SU-DHL-6 (cell line): ENCODE measurements around the gene PTPRN2.
"Not testable (repeated sequence)": the region's sequence is repeated elsewhere in the genome, so short reads cannot be mapped to it uniquely, and the experiment has no call there.

Experiments
- H2AFZ ChIP-seq: fragments of 200-600 bp; sonication (generic); 2 replicates; pipeline ENCODE4 v1.6.1; 2014; ENCODE audit warnings: low read depth, mild to moderate bottlenecking, moderate library complexity, mixed read lengths, antibody characterized with exemption, low read length; ENCODE audit not compliant: severe bottlenecking
- H3F3A ChIP-seq: fragments of 200-600 bp; shearing (Covaris generic); 2 replicates; pipeline ENCODE4 v1.6.0; 2016; ENCODE audit warnings: antibody characterized with exemption, mild to moderate bottlenecking; ENCODE audit not compliant: insufficient read depth
- H3K27ac ChIP-seq: fragments of 200-600 bp; sonication (generic); 2 replicates; pipeline ENCODE4 v1.5.1; 2016; ENCODE audit warnings: low read depth, mild to moderate bottlenecking, low read length, moderate library complexity, mixed read lengths
- H3K27me3 ChIP-seq: fragments of 200-600 bp; sonication (generic), shearing (Covaris generic); 2 replicates; pipeline ENCODE4 v1.6.0; 2014; ENCODE audit warnings: mild to moderate bottlenecking, low read length
- H3K36me3 ChIP-seq: fragments of 200-600 bp; sonication (generic); 2 replicates; pipeline ENCODE4 v1.6.1; 2014; ENCODE audit warnings: mild to moderate bottlenecking, low read length, mixed read lengths
- H3K4me2 ChIP-seq: fragments of 300-600, 200-600 bp; shearing (Covaris generic), sonication (generic); 2 replicates; pipeline ENCODE4 v1.6.0; 2014; ENCODE audit warnings: low read length, low read depth, mild to moderate bottlenecking; ENCODE audit not compliant: poor library complexity, severe bottlenecking
- H3K4me3 ChIP-seq: fragments of 200-600 bp; sonication (generic); 2 replicates; pipeline ENCODE4 v1.5.1; 2014; ENCODE audit warnings: antibody characterized with exemption, low read length, mild to moderate bottlenecking, mixed read lengths; ENCODE audit not compliant: insufficient read depth, poor library complexity, severe bottlenecking
- H3K79me2 ChIP-seq: fragments of 200-600 bp; sonication (generic); 2 replicates; pipeline ENCODE4 v1.6.1; 2014; ENCODE audit warnings: mild to moderate bottlenecking, low read length, moderate library complexity; ENCODE audit not compliant: insufficient read depth
- H3K9ac ChIP-seq: fragments of 200-600 bp; sonication (generic); 2 replicates; pipeline ENCODE4 v1.7.0; 2014; ENCODE audit warnings: mild to moderate bottlenecking, low read length
- H3K9me2 ChIP-seq: fragments of 200-600 bp; sonication (generic); replicated peaks from 2 replicates; pipeline ENCODE4 v1.6.1; 2014; ENCODE audit warnings: low read length; ENCODE audit not compliant: insufficient read depth
- H3K9me3 ChIP-seq: fragments of 200-600 bp; sonication (generic); 2 replicates; pipeline ENCODE4 v1.6.1; 2014; ENCODE audit warnings: low read length, mixed read lengths; ENCODE audit not compliant: insufficient read depth
- H4K20me1 ChIP-seq: fragments of 200-600 bp; sonication (generic); 2 replicates; pipeline ENCODE4 v1.6.1; 2014; ENCODE audit warnings: low read depth, mild to moderate bottlenecking, antibody characterized with exemption, low read length, moderate library complexity, mixed read lengths
- EZH2phosphoT487 ChIP-seq: fragments of 200-600 bp; sonication (generic), shearing (Covaris generic); conservative IDR thresholded peaks from 2 replicates; pipeline ENCODE4 v1.6.1; 2018; ENCODE audit warnings: mild to moderate bottlenecking, antibody characterized with exemption, low read length, moderate library complexity, mixed read lengths
- TF ChIP-seq, protein P1 (sequence below): fragments of 200-600 bp; sonication (generic); IDR thresholded peaks from one replicate; pipeline ENCODE4 v1.5.1; 2017; ENCODE audit warnings: antibody characterized with exemption, mild to moderate bottlenecking, low read length, moderate library complexity; ENCODE audit not compliant: insufficient read depth, poor library complexity, severe bottlenecking

The PTPRN2 gene

DNA sequence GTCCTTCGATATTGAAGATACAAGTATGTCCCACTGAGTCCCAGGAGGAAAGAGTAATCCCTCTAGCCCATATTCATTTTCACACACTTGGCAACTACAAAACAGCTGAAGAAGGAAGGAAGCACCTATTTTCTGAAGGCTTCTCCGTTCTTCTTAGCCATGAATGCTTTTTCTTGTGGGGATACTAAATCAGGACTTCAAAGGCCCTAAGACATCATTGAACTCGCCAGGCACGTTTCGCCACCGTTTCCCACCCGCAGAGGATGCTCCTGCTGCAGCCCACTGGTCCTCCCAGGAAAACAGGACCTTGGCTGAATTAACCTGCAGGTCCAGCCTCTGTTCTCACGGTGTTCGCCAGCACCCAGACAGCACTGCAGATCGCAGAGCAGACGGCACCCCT lies 689.4 kb downstream of the PTPRN2 start:
- Histone ChIP-seq H3K27ac (no peak overlapping the region), H4K20me1 (no peaks in the 10 kb centered on the region), H3K9me3 (no peaks in the 10 kb centered on the region), H3K79me2 (no peaks in the 10 kb centered on the region), H3F3A (no peaks in the 10 kb centered on the region), H3K4me3 (no peak overlapping the region), H3K27me3 (no peaks in the 10 kb centered on the region), H3K9ac (no peak overlapping the region), H2AFZ (no peak overlapping the region), H3K9me2 (no peaks in the 10 kb centered on the region), H3K36me3 (no peaks in the 10 kb centered on the region), H3K4me2 (no peak overlapping the region)
- no peak for TF ChIP-seq EZH2phosphoT487
- TF ChIP-seq, protein P1, sequence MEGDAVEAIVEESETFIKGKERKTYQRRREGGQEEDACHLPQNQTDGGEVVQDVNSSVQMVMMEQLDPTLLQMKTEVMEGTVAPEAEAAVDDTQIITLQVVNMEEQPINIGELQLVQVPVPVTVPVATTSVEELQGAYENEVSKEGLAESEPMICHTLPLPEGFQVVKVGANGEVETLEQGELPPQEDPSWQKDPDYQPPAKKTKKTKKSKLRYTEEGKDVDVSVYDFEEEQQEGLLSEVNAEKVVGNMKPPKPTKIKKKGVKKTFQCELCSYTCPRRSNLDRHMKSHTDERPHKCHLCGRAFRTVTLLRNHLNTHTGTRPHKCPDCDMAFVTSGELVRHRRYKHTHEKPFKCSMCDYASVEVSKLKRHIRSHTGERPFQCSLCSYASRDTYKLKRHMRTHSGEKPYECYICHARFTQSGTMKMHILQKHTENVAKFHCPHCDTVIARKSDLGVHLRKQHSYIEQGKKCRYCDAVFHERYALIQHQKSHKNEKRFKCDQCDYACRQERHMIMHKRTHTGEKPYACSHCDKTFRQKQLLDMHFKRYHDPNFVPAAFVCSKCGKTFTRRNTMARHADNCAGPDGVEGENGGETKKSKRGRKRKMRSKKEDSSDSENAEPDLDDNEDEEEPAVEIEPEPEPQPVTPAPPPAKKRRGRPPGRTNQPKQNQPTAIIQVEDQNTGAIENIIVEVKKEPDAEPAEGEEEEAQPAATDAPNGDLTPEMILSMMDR, result no peak

DNA sequence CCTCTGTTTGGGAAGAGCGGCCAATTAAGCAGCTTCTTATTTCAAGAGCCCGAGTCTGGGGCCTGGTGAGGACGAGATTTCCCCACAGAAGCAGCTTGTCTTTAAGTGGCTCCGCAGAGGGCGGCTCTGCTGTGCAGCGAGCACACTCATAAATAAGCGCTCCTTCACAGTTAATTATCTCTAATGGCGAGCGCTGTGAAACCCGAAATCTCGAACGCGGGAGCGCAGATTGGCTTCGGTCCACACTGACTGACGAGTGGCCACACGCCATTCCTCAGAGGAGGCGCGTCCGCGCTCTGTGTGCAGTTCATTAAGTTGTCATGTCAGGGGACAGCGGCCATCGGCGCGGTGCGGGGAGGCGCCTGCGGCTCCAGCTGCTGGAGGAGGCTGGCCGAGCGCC lies 689.9 kb downstream of the PTPRN2 start:
- no peaks in the 10 kb centered on the region for H3K9me3 ChIP-seq
- TF ChIP-seq EZH2phosphoT487, result no peak
- TF ChIP-seq, protein P1, result no peak
- H2AFZ ChIP-seq, result no peak overlapping the region
- H3K4me2 ChIP-seq, result no peak overlapping the region
- H3K27me3 ChIP-seq, result no peaks in the 10 kb centered on the region
- no peaks in the 10 kb centered on the region for H3K9me2 ChIP-seq
- H3K9ac ChIP-seq, result no peak overlapping the region
- no peak overlapping the region for H3K27ac ChIP-seq
- no peaks in the 10 kb centered on the region for H3K79me2 ChIP-seq
- no peak overlapping the region for H3K4me3 ChIP-seq
- no peaks in the 10 kb centered on the region for H3F3A ChIP-seq
- H4K20me1 ChIP-seq, result no peaks in the 10 kb centered on the region
- no peaks in the 10 kb centered on the region for H3K36me3 ChIP-seq

DNA sequence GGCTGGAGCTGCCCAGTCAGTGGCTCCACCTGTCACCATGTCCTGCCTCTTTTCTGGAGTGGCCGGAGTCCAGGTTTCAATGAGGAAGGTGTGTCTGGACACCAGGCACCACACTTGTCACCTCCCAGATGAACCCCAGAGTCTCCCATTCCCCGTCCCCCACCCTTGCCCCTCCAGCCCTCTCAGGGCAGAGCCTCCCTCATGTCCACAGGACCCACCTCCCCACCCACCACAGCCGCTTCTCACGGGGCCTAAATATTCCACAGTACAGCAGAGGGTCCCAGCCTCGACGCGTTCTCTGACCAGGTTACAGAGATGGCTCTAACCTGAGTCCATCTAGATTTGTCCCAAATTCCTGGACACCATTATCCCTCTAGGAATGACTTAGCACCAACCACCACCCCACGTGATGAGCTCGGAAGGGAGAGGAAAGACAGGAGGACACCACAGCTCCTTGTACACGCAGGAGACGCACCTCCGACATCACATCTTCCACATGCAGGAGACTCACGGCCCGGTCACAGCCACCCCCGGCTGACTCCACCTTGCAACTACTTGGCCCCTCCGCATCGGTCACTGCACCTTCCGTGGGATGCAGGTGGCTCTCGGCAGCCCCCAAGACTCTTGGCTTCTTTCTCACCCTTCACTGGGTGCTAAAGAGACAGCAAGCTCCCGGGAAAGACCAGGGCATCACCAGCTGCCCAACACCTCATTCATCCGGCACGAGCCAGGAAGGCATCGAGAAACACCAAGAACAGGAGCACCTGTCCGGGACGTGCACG lies 690.7 kb downstream of the PTPRN2 start:
- Histone ChIP-seq H2AFZ (no peak overlapping the region), H3K9me3 (no peaks in the 10 kb centered on the region), H3K9me2 (no peaks in the 10 kb centered on the region), H3F3A (no peaks in the 10 kb centered on the region), H3K27ac (no peak overlapping the region), H3K9ac (no peak overlapping the region), H3K4me3 (no peak overlapping the region), H3K79me2 (no peaks in the 10 kb centered on the region), H3K27me3 (no peaks in the 10 kb centered on the region), H4K20me1 (no peaks in the 10 kb centered on the region), H3K4me2 (no peak overlapping the region), H3K36me3 (no peaks in the 10 kb centered on the region)
- no peak for TF ChIP-seq EZH2phosphoT487
- TF ChIP-seq, protein P1, result no peak

DNA sequence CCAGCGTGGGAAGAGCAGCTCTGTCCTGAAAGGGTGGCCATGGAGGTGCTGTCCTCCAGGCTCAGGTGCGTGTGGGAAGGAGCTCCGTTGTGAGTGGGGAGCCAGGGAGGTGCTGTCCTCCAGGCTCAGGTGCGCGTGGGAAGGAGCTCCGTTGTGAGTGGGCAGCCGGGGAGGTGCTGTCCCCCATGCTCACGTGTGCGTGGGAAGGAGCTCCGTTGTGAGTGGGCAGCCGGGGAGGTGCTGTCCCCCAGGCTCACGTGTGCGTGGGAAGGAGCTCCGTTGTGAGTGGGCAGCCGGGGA lies 691.3 kb downstream of the PTPRN2 start:
- not testable (repeated sequence) for H3K4me3 ChIP-seq, H3K36me3 ChIP-seq, H3K9me2 ChIP-seq, H3F3A ChIP-seq, H3K27ac ChIP-seq, H3K27me3 ChIP-seq, H3K4me2 ChIP-seq, H3K9me3 ChIP-seq, H3K79me2 ChIP-seq, H2AFZ ChIP-seq, H4K20me1 ChIP-seq, H3K9ac ChIP-seq
